ENCODE results near the gene PRG2. TPM values are rescaled to one million over a fixed set of nuclear protein-coding genes. Genes with fewer than 3 reads are reported as not detected.
A peak's percentile ranks its signal among the peaks of the same experiment; 100 is the strongest.

The PRG2 gene
- total RNA-seq, 1 donor: 0.21 TPM

DNA sequence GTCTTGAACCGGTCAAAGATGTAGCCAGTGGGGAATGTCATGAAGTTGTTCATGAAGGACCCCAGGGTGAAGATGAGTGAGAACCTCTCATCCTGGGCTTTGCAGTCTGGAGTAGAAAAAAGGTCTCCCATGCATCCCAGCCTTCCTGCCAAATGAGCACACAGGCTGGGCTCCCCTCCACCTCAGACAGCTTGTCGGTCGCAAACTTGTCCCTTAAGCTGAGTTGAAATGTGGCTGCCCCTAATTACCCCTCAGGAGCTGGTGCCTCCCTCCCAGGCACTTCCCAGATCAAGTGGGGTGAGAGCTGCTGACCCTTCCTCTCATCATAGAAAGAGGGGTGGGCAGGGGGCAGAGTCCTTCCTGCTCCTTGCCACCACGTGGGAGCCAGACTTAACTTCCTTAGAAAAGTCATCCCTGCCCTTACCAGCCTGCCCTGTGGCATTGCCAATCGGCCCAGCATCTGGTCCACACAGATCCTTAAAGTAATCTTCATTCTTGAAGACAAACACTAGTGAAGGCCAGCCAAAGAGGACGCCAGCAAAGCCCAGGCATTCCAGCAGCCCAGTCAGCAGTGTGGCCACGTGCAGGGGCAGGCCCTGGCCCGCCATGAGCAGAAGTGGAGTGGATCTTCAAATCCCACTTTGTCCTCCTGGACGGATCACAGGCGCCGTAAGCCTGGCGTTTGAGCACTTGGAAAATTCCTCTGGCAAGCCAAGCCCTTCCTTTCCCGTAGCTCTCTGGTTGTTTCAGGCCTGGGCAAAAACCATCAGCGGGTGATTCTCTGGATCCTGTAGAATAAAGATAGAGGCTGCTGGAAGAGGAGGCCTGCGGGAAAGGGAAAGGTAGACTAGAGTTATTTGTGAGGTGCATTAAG lies 35.4 kb upstream of the PRG2 start:
- Histone ChIP-seq H3K4me1 (ENCODE audit: insufficient read depth, low read length) (peaks cover 47% of the 10 kb centered on the region), H3K27me3 (ENCODE audit: insufficient read depth, low read length) (no peaks in the 10 kb centered on the region), H3K9me3 (ENCODE audit: low read depth, low read length) (no peaks in the 10 kb centered on the region), H3K4me3 (ENCODE audit: low read length) (peak overlapping the region; percentile 58)

DNA sequence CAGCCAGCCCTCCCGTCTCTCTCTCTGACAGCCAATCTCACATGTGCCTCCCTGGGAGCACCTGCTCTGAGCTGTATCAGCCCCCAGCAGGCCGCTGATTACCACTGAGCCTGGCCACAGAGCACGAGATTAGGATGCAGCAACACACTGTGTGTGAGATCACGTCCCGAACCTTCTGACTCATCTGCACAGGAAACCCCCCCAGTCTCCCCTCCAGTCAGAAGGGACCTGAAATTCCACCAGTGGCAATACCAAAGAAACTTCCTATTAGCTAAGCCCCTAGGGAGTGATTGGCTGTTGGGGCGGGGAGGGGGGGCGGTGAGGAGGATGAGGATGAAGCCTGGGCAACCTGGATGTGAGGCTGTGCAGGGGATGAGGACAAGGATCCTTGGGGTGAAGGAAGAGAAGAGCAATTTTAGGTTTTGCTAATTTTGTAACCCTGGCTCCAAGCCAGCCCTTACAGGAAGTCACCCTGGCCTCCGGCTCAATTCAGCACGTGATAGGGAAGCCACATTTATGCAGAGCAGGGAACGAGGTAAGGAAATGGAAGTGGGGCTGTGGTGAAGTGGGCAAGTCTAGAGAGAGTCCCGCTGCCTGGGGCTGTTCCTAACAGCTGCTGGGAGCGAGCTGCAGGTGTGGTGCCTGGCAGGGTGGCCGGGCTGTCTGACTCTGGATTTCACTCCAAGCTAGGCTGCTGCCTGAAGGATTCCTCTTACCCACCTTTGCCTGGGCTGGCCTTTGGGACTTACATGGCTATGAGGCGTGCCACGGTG lies 34.5 kb upstream of the PRG2 start:
- Histone ChIP-seq H3K9me3 (ENCODE audit: low read depth, low read length) (no peaks in the 10 kb centered on the region), H3K4me1 (ENCODE audit: insufficient read depth, low read length) (peaks cover 47% of the 10 kb centered on the region), H3K4me3 (ENCODE audit: low read length) (peak overlapping the region; percentile 6), H3K27me3 (ENCODE audit: insufficient read depth, low read length) (no peaks in the 10 kb centered on the region)

DNA sequence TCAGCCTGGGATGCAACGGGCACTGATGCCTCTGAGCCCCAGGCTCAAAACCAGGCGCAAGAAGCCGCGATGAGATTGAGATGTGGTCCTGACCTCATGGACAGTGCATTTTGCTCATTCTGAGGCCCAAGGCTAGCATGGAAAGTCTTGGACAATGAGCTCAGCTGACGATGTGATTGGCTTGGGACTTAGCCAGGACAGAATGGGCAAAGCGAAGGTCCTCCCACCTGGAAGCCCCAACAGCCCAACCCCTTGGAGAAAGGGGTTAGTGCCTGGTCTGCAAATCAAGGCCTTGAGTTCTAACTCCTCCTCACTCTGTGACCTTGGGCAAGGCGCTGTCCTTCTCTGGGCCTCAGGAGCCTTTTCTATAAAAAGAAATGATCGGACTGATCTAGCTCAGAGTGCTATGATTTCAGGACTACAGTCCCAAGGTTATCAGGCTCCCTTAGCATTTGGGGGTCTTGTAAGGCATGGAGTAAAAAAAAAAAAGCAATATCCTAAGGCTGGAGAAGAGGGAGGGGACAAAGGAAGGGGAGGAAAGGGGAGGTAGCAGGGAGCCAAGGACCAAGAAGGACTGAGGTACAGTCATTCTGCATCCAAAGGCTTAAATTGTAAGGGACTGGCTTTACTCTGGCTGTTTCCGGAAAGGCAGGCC lies 33.8 kb upstream of the PRG2 start:
- H3K27me3 ChIP-seq (ENCODE audit: insufficient read depth, low read length): no peaks in the 10 kb centered on the region
- H3K4me1 ChIP-seq (ENCODE audit: insufficient read depth, low read length): peaks cover 47% of the 10 kb centered on the region
- no peak overlapping the region for H3K4me3 ChIP-seq (ENCODE audit: low read length)
- H3K9me3 ChIP-seq (ENCODE audit: low read depth, low read length): no peaks in the 10 kb centered on the region

DNA sequence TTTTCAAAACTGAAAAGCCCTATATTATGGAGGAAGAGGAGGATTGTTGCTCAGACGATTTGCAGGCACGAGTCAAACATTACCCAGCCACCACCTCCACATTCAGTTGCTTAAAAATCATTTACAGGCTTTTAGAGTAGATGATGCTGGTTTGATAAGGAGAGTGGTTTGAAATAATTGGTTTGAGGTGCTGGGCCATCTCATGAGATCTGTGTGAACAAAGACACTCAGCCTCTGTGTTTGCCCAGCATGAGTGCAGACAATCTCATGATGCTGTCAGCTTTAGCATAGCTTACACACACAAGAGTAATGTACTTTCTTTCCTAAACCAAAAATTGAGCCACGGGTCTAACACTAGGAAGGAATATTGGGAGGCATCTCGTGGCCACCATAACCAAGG lies 32.2 kb upstream of the PRG2 start:
- Histone ChIP-seq H3K9me3 (ENCODE audit: low read depth, low read length) (no peaks in the 10 kb centered on the region), H3K27me3 (ENCODE audit: insufficient read depth, low read length) (no peaks in the 10 kb centered on the region), H3K4me3 (ENCODE audit: low read length) (no peak overlapping the region)

DNA sequence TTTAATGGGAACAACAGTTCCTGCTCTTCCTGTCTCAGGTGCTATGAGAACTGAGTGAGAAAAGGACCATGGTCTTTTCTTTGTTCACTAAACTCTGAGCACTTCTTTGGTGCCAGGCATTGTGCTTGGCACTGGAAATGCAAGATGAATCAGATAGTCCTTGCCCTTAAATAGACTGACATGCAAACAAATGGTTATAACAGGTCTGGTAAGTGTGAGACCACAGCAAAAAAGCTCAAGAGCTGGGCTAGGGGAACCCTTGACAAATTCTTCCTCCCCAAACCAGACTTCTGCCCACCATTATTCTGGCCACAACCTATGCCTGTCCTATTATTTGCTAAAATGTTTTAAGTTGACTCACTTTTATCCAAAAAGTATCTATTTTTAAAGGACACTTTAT lies 31.4 kb upstream of the PRG2 start:
- peaks cover 38% of the 10 kb centered on the region for H3K4me1 ChIP-seq (ENCODE audit: insufficient read depth, low read length)
- H3K27me3 ChIP-seq (ENCODE audit: insufficient read depth, low read length): no peaks in the 10 kb centered on the region
- no peak overlapping the region for H3K4me3 ChIP-seq (ENCODE audit: low read length)
- H3K9me3 ChIP-seq (ENCODE audit: low read depth, low read length): no peaks in the 10 kb centered on the region

More for the DNA sequence above, 32.2 kb upstream of the PRG2 start:
- peaks cover 45% of the 10 kb centered on the region for H3K4me1 ChIP-seq (ENCODE audit: insufficient read depth, low read length)

DNA sequence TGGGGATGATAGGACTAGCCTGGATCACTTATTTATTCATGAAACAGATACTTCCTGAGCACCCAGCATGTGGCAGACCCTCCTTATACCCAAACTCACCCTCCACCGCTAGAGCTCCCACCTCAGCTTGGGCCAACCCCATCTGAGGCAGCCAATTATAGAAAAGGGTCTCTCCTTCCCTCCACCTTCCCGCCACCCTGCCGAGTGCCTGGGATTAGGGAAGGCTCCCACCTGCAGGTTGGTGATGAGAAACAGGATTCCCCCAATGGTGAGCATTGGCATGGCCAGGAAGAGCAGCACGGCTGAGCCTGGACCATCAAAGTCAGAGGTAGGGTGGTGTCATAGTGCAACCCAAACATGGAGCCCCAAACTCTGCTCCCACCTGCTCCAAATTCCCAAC lies 30.6 kb upstream of the PRG2 start:
- Histone ChIP-seq H3K9me3 (ENCODE audit: low read depth, low read length) (no peaks in the 10 kb centered on the region), H3K4me3 (ENCODE audit: low read length) (no peak overlapping the region), H3K27me3 (ENCODE audit: insufficient read depth, low read length) (no peaks in the 10 kb centered on the region), H3K4me1 (ENCODE audit: insufficient read depth, low read length) (peaks cover 32% of the 10 kb centered on the region)

DNA sequence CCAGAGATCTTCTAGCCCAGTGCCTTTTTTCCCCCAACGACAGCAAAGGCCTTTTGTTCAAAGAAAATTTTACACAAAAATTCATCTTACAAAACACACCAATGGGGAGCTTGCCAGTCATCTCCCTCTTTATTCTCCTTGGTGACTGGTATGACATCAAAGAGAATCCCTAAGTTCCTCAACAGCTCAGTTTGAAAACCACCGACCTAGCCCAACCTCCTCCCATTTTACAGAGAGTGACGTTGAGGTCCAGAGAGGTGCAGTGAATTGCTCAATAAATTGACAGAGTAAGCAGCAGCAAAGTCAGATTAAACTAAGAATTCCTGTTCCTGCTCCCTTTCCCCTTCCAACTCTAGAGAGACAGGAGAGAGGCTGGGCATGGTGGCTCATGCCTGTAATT lies 28.7 kb upstream of the PRG2 start:
- no peaks in the 10 kb centered on the region for H3K27me3 ChIP-seq (ENCODE audit: insufficient read depth, low read length)
- H3K4me1 ChIP-seq (ENCODE audit: insufficient read depth, low read length): peaks cover 13% of the 10 kb centered on the region
- no peaks in the 10 kb centered on the region for H3K9me3 ChIP-seq (ENCODE audit: low read depth, low read length)
- no peak overlapping the region for H3K4me3 ChIP-seq (ENCODE audit: low read length)

DNA sequence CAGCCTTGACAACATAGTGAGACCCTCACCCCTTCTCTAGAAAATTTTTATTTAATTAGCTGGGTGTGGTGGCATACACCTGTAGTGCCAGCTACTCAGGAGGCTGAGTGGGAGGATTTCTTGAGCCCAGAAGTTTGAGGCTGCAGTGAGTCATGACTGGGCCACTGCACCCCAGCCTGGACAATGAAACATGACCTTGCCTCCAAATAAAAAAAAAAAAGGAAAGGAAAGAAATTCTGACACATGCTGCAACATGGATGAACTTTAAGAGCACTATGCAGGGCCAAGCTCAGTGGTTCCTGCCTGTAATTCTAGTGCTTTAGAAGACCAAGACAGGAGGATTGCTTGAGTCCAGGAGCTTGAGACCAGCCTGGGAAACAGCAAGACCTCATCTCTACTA lies 27.7 kb upstream of the PRG2 start:
- Histone ChIP-seq H3K27me3 (ENCODE audit: insufficient read depth, low read length) (no peaks in the 10 kb centered on the region), H3K4me1 (ENCODE audit: insufficient read depth, low read length) (peaks cover 6% of the 10 kb centered on the region), H3K9me3 (ENCODE audit: low read depth, low read length) (no peaks in the 10 kb centered on the region), H3K4me3 (ENCODE audit: low read length) (no peak overlapping the region)

DNA sequence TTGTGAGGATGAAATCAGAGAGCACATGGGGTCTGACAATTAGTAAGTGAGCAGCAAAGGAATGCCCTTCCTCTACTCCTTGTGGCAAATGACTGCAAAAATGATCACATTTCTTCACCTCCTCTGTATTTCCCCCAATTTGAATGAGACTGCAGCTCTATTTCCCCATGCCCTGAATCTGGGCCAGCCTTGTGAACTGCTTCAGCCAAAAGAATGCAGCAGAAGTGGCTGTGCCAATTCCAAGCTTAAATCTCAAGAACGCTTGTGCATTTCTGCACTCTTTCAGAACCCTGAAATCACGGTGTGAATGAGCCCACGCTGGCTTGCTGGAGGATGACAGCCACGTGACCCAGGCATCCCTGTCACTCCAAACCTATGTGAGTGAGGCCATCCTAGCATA lies 26.6 kb upstream of the PRG2 start:
- H3K27me3 ChIP-seq (ENCODE audit: insufficient read depth, low read length): no peaks in the 10 kb centered on the region
- H3K9me3 ChIP-seq (ENCODE audit: low read depth, low read length): no peaks in the 10 kb centered on the region
- no peak overlapping the region for H3K4me3 ChIP-seq (ENCODE audit: low read length)
- H3K4me1 ChIP-seq (ENCODE audit: insufficient read depth, low read length): peaks cover 6% of the 10 kb centered on the region

DNA sequence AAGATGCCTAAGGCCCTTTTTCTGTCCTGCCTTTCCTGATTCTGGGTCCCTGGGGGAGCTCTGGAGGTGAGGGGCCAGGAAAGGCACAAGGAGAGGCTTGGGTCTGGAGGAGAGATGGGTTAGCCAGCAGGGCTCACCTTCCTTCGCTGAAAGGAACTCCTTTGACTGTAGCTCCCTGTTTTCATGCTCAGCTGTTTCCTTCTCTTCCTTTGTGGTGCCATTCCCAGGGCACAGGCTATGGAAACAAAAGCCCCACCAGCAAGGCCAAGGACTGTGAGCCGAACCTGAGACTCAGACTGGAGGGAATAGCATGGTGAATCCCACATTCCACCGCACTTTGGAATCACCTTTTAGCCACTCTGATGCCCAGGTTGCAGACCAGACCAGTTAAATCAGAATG lies 26.0 kb upstream of the PRG2 start:
- H3K9me3 ChIP-seq (ENCODE audit: low read depth, low read length): no peaks in the 10 kb centered on the region
- H3K4me1 ChIP-seq (ENCODE audit: insufficient read depth, low read length): peaks cover 2% of the 10 kb centered on the region
- no peaks in the 10 kb centered on the region for H3K27me3 ChIP-seq (ENCODE audit: insufficient read depth, low read length)
- H3K4me3 ChIP-seq (ENCODE audit: low read length): no peak overlapping the region

DNA sequence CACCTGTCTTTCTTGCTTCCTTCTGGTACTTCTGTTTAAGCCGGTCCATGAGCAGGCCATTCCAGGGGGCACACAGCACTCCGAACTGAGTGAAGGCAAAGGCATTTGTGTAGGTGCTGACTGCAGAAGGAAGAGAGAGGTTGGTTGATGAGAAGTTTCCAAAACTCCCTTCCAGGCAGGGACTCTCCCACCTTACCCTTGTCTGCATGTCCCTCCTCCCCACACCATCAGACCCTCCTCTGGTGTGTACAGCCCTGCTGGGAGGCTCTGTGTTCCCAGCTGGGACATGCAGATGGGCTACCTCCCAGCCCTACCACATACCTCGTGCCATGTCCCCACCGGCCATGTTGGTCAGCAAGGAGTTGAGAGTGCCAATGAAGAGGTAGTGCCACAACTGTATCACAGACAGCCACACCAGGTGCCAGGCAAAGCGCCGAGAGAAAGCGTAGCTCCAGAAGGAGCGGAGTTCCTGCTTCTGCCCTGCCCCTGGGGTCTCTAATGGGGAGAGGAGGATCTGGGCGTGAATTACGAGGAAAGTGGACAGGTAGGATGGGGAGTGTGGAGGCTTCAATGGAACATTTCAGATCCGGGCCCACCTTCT lies 24.3 kb upstream of the PRG2 start:
- Histone ChIP-seq H3K27me3 (ENCODE audit: insufficient read depth, low read length) (no peaks in the 10 kb centered on the region), H3K4me1 (ENCODE audit: insufficient read depth, low read length) (no peaks in the 10 kb centered on the region), H3K9me3 (ENCODE audit: low read depth, low read length) (no peaks in the 10 kb centered on the region), H3K4me3 (ENCODE audit: low read length) (no peak overlapping the region)

DNA sequence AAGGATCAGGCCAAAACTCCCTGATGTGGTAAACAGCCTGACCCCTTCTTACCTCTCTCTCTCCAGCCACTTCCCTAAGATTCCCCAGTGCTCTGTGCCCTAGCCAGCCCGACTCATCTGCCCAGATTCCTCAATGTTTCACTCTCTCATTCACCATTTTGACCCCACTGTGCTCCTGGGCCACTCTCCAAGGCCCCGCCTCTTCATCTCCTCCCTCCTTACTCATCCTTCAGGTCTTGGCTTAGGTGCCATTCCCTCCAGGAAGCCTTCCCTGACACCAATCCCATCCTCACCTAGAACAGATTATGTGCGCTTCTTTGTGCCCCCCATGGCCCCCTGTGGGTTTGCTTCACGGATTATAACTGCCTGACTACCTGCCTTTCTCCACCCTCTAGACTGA lies 23.2 kb upstream of the PRG2 start:
- Histone ChIP-seq H3K9me3 (ENCODE audit: low read depth, low read length) (no peaks in the 10 kb centered on the region), H3K4me1 (ENCODE audit: insufficient read depth, low read length) (no peaks in the 10 kb centered on the region), H3K27me3 (ENCODE audit: insufficient read depth, low read length) (no peaks in the 10 kb centered on the region), H3K4me3 (ENCODE audit: low read length) (no peak overlapping the region)

DNA sequence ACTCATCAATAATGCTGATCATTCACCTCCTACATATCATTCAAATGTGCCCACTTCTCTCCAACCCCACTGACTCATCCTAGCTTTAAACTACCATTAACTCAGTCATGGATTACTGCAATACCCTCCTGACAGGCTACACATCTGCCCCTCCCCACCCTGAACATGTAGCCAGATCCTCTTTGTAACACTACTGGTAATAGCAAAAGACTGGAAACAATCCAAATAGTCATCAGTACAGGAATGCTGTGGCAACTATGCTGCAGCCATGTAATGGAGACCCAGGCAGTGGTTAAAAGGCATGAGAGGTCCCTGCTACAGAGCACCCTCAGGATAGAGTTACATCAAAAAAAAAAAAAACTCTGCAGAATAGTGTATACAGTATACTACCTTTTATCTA lies 19.8 kb upstream of the PRG2 start:
- H3K9me3 ChIP-seq (ENCODE audit: low read depth, low read length): no peaks in the 10 kb centered on the region
- H3K27me3 ChIP-seq (ENCODE audit: insufficient read depth, low read length): no peaks in the 10 kb centered on the region
- peaks cover 23% of the 10 kb centered on the region for H3K4me1 ChIP-seq (ENCODE audit: insufficient read depth, low read length)
- no peak overlapping the region for H3K4me3 ChIP-seq (ENCODE audit: low read length)

DNA sequence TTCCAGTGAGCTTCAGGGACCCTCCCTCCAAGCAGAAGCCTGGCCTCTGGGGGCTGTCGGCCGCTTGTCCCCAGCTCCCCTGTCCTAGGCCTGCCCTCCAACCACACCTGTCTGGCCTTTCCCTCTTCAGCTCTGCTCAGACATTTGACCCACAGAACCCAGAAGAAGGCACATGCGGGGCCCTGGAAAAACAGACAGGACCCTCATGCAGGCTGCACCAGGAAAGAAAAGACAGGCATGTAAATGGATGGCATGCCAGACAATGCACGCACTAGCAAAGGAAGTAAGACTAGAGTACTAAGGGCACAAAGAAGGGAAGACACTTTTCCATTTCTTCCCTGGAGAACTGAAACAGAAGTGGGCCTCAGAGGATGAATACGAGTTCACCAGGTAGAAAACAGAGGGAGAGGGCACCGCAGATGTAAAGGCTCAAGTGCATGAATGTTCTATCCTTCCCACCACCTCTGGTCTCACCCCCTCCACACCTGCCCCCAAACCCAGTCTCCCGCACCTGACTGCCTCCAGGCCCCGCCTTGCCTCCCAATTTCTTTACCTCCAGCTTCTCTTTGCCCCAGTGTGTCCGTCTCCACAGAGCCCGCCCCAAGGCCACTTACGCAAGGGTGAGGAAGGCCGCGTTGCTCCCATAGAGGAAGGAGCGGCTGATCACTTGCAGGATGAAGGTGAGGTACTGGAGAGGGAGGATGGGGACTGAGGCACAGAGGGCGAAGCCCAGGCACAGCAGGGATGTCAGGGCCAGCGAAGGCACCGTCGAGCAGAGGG lies 19.1 kb upstream of the PRG2 start:
- H3K4me1 ChIP-seq (ENCODE audit: insufficient read depth, low read length): peaks cover 23% of the 10 kb centered on the region
- no peak overlapping the region for H3K4me3 ChIP-seq (ENCODE audit: low read length)
- no peaks in the 10 kb centered on the region for H3K27me3 ChIP-seq (ENCODE audit: insufficient read depth, low read length)
- H3K9me3 ChIP-seq (ENCODE audit: low read depth, low read length): no peaks in the 10 kb centered on the region

Data from mononuclear cell (primary cell).